GM19467 (cell line): ENCODE results near the gene TAS2R10.

Experiments
- ATAC-seq: cut with Tn5 transposase; IDR thresholded peaks from one replicate; pipeline ENCODE4 v1.9.1; 2021; ENCODE audit warnings: mild to moderate bottlenecking, moderate library complexity; ENCODE audit not compliant: unreplicated experiment

TAS2R10 gene

GRCh38 chr12:10783252-10783651, 42.9 kb downstream of the TAS2R10 start:
- ATAC-seq = no peak

- no peak for ATAC-seq
Measured at GRCh38 chr12:10779103-10779502, 47.1 kb downstream of the TAS2R10 start.
